AG10803 (cell line): ENCODE data around the gene CENATAC.
"Not testable (repeated sequence)": the region's sequence is repeated elsewhere in the genome, so short reads cannot be mapped to it uniquely, and the experiment has no call there.

Experiments
- DNase-seq: peaks from one replicate; pipeline ENCODE4 v3.0.0; 2010; ENCODE audit warnings: low read depth
- H3K4me3 ChIP-seq: 2 replicates; pipeline ENCODE4 v1.5.1; 2011; ENCODE audit warnings: mild to moderate bottlenecking, low read length, control low read depth
- CTCF ChIP-seq: conservative IDR thresholded peaks from 2 replicates; pipeline ENCODE4 v1.5.1; 2011; ENCODE audit warnings: mild to moderate bottlenecking, low read length, control low read depth, inconsistent platforms

The CENATAC gene

GRCh38 chr11:118958577-118958976, 39.4 kb upstream of the CENATAC start:
- DNase-seq: no peak
- no peak overlapping the region for H3K4me3 ChIP-seq
- TF ChIP-seq CTCF: no peak

- H3K4me3 ChIP-seq: no peak overlapping the region
- DNase-seq: no peak
- no peak for TF ChIP-seq CTCF
These were observed 36.7 kb upstream of the CENATAC start for GRCh38 chr11:118961189-118961588.

GRCh38 chr11:118961591-118961990, 36.3 kb upstream of the CENATAC start:
- TF ChIP-seq CTCF: no peak
- no peak overlapping the region for H3K4me3 ChIP-seq
- DNase-seq: no peak

GRCh38 chr11:118969508-118969907, 28.4 kb upstream of the CENATAC start:
- DNase-seq, H3K4me3 ChIP-seq: not testable (repeated sequence)

- TF ChIP-seq CTCF: no peak
- no peak within 1 kb of the TSS for H3K4me3 ChIP-seq
- no peak for DNase-seq
These were observed 26.3 kb upstream of the CENATAC start, which contains the start of gene FOXR1 for GRCh38 chr11:118971646-118972045. Gene FOXR1, plus strand, starts transcription at chr11:118971761. Its CDS starts 171 bp downstream, at chr11:118971932.

- no peak for TF ChIP-seq CTCF
- DNase-seq: no peak
- no peak overlapping the region for H3K4me3 ChIP-seq
These were observed 24.0 kb upstream of the CENATAC start for GRCh38 chr11:118973985-118974384.

- no peak overlapping the region for H3K4me3 ChIP-seq
- TF ChIP-seq CTCF: no peak
- peak; percentile 48 for DNase-seq
These were observed 21.9 kb upstream of the CENATAC start for GRCh38 chr11:118975771-118976709.
